H1 (cell line): ENCODE measurements around the gene LRRC10.

Source experiments
- CBX5 ChIP-seq: fragments of 300-800, 300-1000 bp; sonication (generic); IDR thresholded peaks from 2 replicates; pipeline ENCODE4 v1.7.1; 2016; ENCODE audit warnings: antibody characterized with exemption, low read length, low read depth
- CTCF ChIP-seq, 3 experiments: IDR thresholded peaks; 1 replicate in 2 of 3; 2 replicates in 1 of 3; pipeline versions ENCODE4 v1.5.1 to v1.6.1; 2011; ENCODE audit warnings: low read length in 3 of 3, mild to moderate bottlenecking in 3 of 3, inconsistent platforms in 2 of 3, low read depth in 1 of 3, moderate library complexity in 1 of 3; ENCODE audit not compliant: insufficient read depth in 1 of 3; ENCODE audit errors: control extremely low read depth in 1 of 3
- EP300 ChIP-seq, 2 experiments: IDR thresholded peaks; 1 replicate in 1 of 2; 2 replicates in 1 of 2; pipeline ENCODE4 v1.6.1; 2011 to 2012; ENCODE audit warnings: low read depth in 2 of 2, low read length in 2 of 2, mild to moderate bottlenecking in 2 of 2, borderline replicate concordance in 1 of 2, inconsistent platforms in 1 of 2, moderate library complexity in 1 of 2
- EZH2 ChIP-seq: fragments of 200-600 bp; sonication (generic); IDR thresholded peaks from 2 replicates; pipeline ENCODE4 v1.7.1; 2012; ENCODE audit warnings: low read depth, mild to moderate bottlenecking, moderate library complexity, low read length, inconsistent platforms; ENCODE audit not compliant: severe bottlenecking
- GTF2F1 ChIP-seq: IDR thresholded peaks from 2 replicates; pipeline ENCODE4 v1.6.1; 2012; ENCODE audit warnings: low read depth, low read length, improper control_type of control experiment, borderline replicate concordance
- HDAC2 ChIP-seq, 2 experiments: fragments of 300-600 bp in 1 of 2; sonication (generic) in 1 of 2; IDR thresholded peaks; 2 replicates each; pipeline ENCODE4 v1.6.1; 2011 to 2012; ENCODE audit warnings: low read depth in 2 of 2, low read length in 2 of 2, mild to moderate bottlenecking in 2 of 2, moderate library complexity in 2 of 2, borderline replicate concordance in 1 of 2, inconsistent platforms in 1 of 2
- JUN ChIP-seq: IDR thresholded peaks from 2 replicates; pipeline ENCODE4 v1.6.1; 2011; ENCODE audit warnings: low read depth, mild to moderate bottlenecking, improper control_type of control experiment, low read length
- NRF1 ChIP-seq: IDR thresholded peaks from 2 replicates; pipeline ENCODE4 v1.6.1; 2011; ENCODE audit warnings: mild to moderate bottlenecking, low read depth, low read length, improper control_type of control experiment
- POLR2A ChIP-seq, 2 experiments: IDR thresholded peaks; 1 replicate in 1 of 2; 2 replicates in 1 of 2; pipeline ENCODE4 v1.6.1; 2011; ENCODE audit warnings: low read depth in 2 of 2, low read length in 2 of 2, mild to moderate bottlenecking in 2 of 2; ENCODE audit errors: control extremely low read depth in 1 of 2
- POLR2AphosphoS5 ChIP-seq: IDR thresholded peaks from 2 replicates; pipeline ENCODE4 v1.6.1; 2011; ENCODE audit warnings: low read depth, low read length
- RAD21 ChIP-seq, 2 experiments: IDR thresholded peaks in 1 of 2; conservative IDR thresholded peaks in 1 of 2; 2 replicates each; pipeline ENCODE4 v1.6.1; 2011; ENCODE audit warnings: low read depth in 2 of 2, low read length in 2 of 2, improper control_type of control experiment in 1 of 2, inconsistent platforms in 1 of 2, mild to moderate bottlenecking in 1 of 2, moderate library complexity in 1 of 2
- SIN3A ChIP-seq, 2 experiments: IDR thresholded peaks in 1 of 2; conservative IDR thresholded peaks in 1 of 2; 2 replicates each; pipeline ENCODE4 v1.6.1; 2011 to 2012; ENCODE audit warnings: low read length in 2 of 2, improper control_type of control experiment in 1 of 2, low read depth in 1 of 2, mild to moderate bottlenecking in 1 of 2
- SP4 ChIP-seq: IDR thresholded peaks from 2 replicates; pipeline ENCODE4 v1.6.1; 2012; ENCODE audit warnings: low read length, inconsistent platforms
- USF2 ChIP-seq: IDR thresholded peaks from 2 replicates; pipeline ENCODE4 v1.6.1; 2011; ENCODE audit warnings: low read length, improper control_type of control experiment

- TF ChIP-seq CTCF (IDR thresholded peaks at IDR 0.05; ENCODE audit: control extremely low read depth in 1 of 3, insufficient read depth in 1 of 3, low read depth in 1 of 3, low read length in 3 of 3) (no peak), USF2 (no peak), POLR2A (IDR thresholded peaks at IDR 0.05; ENCODE audit: control extremely low read depth in 1 of 2, low read depth in 2 of 2, low read length in 2 of 2) (no peak), EZH2 (no peak), SP4 (no peak), NRF1 (no peak), GTF2F1 (no peak), JUN (no peak), RAD21 (IDR thresholded peaks at IDR 0.05 in 1 of 2, conservative IDR thresholded peaks at IDR 0.05 in 1 of 2; ENCODE audit: low read depth in 2 of 2, low read length in 2 of 2) (no peak), EP300 (IDR thresholded peaks at IDR 0.05; ENCODE audit: borderline replicate concordance in 1 of 2, low read depth in 2 of 2, low read length in 2 of 2) (no peak), POLR2AphosphoS5 (no peak), HDAC2 (IDR thresholded peaks at IDR 0.05; ENCODE audit: borderline replicate concordance in 1 of 2, low read depth in 2 of 2, low read length in 2 of 2) (no peak), SIN3A (conservative IDR thresholded peaks at IDR 0.05 in 1 of 2, IDR thresholded peaks at IDR 0.05 in 1 of 2; ENCODE audit: low read depth in 1 of 2, low read length in 2 of 2) (no peak), CBX5 (no peak)
These were observed 32.4 kb downstream of the LRRC10 start for GRCh38 chr12:69578283-69578682.
